Measurements from ENCODE around the gene TBX5. TPM values are rescaled to one million over a fixed set of nuclear protein-coding genes. Genes with fewer than 3 reads are reported as not detected.

Gene TBX5
- total RNA-seq, 2 experiments from 2014 or later = not detected

DNA sequence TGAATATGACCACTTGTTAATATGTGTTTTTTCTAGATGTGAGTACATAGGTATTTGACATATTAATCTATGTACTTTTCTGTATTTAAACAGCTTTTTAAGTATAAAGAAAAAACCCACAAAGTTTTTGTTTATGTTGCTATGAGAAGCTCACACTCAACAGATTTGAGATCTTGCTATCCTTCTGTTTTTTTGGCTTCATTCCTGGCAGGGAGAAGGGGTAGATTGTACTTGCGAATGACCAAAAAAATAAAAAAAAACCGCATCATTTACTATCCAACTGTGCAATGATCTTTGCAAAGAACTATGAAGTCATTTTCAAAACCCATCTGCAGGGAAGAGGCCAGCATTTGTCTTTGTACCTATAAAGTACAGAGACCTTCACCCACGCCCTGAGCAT lies 28.4 kb upstream of the TBX5 start:
- ChIA-PET CTCF (no interaction called here), POLR2A (no interaction called here)

DNA sequence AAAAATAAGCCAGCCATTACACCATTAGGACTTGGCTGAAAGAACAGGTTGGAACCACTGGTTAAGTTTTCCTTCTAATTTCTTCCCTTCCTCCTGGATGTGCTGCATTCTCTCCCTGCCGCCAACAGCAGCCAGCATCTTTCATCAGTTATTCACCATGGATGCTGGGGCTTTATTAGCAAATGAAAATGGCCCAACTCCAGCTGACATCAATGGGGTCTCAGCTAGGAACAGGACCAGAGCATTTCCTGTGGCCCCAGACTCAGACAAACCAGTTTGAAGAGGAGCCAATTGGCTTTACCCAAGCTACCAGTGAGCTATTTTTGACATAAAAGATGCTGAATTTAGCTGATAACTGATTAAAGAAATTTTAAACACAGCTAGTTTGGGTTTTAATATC lies 26.0 kb upstream of the TBX5 start:
- POLR2A ChIA-PET = no interaction called here

DNA sequence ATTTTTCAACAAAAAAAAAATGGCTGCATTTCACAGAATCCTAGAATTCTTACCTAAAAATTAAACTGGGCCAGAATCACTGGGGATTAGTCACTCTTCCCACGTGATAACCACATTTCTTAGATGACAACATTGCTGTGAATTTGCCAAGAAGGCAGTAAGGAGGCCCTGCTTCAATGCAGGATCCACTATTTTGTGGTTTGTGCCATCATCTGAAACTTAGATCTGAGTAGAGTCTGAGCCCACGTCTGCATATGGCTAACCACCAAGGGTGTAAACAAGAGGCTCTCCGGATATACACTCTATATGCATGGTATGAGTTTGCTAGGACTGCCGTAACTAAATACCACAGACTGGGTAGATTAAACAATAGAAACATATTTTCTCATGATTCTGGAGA lies 24.4 kb upstream of the TBX5 start:
- POLR2A ChIA-PET = no interaction called here

More for the DNA sequence above, 26.0 kb upstream of the TBX5 start:
- CTCF ChIA-PET = no interaction called here

DNA sequence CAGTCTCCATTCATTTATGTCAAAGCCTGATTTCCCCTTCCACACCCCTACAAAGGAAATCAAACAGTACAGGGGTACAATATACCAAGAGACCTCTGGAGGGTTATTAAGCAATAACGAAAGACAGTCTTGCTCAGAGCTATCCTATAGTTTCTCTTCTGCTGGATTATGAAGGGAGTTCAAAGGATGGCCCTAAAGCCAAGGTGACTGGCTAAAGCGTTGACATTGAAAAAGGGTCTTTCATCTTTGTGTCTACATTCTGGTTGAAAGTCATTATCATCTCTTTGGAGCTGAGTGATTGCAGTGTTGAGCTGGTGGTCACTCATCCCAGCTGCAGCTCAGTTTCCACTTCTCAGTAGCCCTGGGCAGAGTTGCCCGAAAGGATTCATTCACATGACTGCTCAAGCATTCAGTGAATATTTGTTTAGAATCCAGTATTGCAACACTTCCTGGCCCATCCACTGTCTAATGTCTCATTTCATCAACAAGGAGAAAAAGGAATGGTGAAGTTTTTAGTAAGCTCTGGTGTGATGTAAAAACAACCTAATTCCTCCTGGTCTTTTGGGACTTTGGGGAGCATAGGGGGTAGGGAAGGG lies 19.2 kb upstream of the TBX5 start:
- CTCF ChIA-PET = no interaction called here

More for the DNA sequence above, 24.4 kb upstream of the TBX5 start:
- CTCF ChIA-PET = no interaction called here

DNA sequence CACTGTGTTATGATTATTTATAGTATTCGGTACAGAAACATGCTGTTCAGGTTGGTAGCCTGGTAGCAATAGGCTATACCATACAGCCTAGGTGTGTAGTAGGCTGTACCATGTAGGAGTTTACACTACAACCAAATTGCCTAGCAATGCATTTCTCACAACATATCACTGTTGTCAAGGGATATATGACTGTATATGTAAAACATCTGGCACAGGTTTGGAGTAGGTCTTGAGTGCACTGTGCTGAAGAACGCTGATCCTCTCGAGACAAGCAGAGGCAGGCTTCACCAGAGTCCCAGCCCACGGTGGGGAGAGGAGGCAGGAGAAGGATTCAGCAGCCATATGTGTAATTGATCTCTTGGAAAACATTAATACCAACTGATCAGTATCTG lies 15.0 kb upstream of the TBX5 start:
- ChIA-PET CTCF (no interaction called here), POLR2A (no interaction called here)

More for the DNA sequence above, 19.2 kb upstream of the TBX5 start:
- POLR2A ChIA-PET = no interaction called here

DNA sequence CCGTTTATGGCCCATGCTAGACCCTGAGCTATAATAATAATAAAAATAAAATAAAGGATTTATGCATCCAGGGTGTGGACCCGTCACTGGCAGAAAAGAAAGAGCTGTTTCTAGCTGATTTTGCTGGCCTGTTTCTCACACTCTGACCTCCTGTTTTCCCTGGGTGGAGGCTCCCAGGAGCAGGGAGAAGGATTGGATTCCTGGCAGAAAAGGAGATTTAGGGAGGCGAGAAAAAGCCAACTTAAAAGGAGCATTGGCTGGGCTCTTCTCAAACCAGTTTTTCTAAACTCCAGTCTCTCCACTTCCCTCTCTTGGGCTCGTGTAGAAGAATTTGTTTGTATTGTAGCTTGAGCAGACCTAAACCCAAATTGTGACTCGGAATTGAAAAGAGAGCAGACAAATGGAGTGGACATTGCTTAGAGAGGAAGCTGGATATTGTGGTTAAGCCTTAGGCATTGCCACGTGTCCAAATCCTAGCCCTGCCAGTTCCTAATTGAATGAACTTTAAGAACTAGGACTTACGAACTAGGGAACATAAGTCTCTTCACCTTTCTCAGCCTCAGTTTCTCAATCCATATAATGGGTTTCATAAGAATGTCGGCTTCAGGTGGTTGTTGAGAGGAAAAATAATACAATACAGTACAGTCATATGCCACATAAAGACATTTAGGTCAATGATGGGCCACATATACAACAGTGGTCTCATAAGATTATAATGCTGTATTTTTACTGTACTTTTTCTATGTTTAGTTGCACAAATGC lies 14.4 kb upstream of the TBX5 start:
- ChIA-PET CTCF (no interaction called here), POLR2A (no interaction called here)

DNA sequence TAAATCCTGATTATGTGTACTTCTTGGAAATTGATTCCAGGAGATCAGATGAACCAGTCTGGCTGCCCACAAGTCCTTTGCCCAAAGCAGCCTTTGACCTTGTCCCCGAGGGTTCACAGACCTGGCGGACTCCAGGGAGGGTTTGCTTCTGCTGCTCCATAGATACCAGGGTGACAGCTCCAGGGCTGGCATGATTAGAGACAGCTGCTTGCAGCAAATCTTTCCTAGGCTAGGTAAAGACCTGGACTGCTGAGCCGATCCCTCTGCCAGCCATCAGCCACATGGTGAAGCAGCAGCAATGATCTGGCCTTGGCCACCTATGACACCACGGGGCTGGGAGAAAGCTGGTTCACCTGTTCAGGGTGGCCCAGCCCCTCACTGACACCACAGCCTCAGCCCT lies 10.1 kb upstream of the TBX5 start:
- POLR2A ChIA-PET = no interaction called here
- CTCF ChIA-PET = no interaction called here

DNA sequence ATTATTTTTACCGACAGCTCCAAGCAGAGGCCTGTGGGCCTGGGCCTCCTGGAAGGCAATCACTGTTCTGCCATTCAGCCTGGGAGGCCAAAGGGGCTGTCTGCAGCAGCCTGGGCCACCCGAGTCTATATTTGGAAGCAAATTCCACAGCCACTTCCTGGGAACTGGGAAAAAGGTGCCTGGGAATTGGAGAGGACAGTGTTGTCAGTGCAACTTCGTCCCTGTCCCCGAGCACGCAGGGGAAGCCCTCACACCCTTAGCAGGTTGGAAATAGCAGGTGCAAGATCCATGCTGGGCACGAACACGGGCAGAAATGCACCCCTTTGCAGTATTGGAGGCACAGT lies 9.6 kb upstream of the TBX5 start:
- CTCF ChIA-PET = no interaction called here
- POLR2A ChIA-PET = no interaction called here

DNA sequence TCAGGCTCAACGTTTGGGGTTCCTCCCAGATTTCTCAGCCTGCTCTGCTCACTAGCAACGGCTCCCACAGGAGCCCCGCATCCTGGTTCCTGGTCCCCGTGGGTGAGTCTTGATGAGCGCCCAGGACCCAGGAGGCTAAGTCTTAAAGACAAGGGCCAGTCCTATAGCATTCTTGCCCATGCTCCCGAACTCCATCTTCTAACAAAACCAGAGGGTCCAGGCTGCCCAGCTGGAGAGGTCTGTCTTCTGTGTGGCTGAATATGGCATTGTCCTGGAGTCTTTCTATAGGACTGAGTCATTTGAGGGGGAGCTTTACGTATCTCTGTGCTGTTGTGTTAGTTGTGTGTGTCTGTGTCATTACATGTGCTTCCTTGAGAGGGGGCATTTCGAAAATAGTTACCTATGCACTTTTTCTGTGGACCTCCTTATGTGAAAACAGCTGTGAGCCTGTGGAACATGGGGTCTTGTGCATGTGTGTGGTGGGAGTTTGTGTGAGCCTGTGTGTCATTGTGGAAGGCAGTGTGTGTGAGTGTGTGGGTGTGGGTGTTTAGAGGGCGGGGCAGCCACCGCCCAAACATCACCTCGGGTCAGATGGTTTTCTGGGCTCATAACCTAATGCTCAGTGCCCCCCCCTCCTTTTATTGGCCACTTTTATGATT lies 9.1 kb upstream of the TBX5 start:
- ChIA-PET POLR2A (no interaction called here), CTCF (no interaction called here)

DNA sequence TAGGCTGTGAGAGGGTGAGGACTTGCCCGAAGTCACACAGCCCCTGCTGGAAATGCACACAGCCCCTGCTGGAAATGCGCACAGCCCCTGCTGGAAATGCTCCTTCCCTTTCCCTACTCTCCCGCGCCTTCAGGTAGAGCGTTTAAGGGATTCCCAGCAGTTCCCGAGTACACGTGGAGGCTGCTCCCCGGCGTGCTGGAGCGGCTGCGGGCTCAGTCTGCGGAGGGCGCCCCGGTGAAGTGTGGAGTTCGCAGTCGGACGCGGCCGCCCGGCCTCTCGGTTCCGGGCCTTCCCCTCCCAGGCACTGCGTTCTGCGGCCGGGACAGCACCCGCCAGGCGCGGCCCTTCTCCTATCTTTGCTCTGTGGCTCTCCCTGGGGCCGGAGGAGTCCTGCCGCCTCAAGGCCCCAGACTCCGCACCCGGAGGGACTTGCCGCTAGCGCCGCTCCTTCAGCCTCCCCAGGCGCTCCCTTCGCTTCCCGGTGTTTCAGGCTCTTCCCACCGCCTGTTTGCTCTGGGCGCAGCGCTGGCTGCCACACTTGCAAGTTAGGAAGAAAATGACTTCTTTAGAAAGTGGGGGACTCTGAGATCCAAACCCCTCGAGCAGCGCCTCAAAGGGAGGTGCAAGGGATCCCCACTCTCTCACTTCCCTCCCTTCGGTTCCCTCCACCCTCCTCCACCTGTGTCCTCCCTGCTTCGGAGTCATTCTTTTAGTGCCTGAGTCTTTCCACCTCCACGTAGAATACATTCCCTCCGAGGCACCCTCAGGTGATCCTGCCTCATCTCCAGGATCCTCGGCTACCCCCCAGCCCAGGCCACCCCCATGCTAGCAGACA lies 8.3 kb upstream of the TBX5 start:
- POLR2A ChIA-PET = no interaction called here

DNA sequence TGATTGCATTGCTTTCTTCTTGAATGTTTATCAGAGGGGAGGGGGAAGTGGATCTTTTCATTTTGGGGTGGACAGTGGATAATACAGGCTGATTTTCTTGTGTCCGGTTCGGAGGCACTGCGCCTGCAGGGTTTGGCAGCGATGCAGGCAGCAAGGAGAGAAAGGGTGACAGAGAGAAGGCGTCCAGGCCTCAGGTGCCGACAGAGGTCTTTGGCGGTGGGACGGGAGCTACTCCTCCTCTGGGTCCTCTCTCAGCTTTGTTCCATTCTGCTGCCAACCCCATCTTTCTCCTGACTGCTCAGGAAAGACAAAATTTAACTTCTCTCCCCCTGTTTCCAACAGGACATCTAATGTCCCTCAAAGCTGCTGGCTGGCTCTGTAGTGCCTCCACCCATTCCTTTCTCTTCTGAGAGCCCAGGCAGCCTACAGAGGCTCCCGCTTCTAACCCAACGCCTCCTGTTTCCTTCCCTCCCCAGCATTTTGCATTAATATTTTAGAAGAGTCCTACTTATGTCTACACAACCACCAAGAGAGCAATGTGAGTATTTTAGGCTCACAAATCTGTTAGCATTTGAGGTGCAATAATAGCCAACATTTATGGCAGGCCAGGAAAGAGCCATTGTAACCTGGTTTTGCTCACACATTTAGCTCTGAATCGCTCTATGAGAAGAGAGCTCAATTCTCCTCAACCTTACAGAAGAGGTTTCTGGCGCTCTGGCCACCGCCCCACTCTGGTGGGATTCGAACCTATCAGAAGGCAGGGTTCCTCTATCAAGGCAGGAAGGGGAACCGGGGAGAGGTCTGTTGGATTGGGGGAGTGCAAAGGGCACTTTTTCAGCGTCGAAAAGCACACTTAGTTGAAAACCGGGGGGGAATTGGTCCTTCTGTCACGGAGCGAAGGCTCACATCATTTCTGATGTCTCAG lies 7.1 kb upstream of the TBX5 start:
- POLR2A ChIA-PET = no interaction called here
- CTCF ChIA-PET = no interaction called here

More for the DNA sequence above, 8.3 kb upstream of the TBX5 start:
- CTCF ChIA-PET = no interaction called here

DNA sequence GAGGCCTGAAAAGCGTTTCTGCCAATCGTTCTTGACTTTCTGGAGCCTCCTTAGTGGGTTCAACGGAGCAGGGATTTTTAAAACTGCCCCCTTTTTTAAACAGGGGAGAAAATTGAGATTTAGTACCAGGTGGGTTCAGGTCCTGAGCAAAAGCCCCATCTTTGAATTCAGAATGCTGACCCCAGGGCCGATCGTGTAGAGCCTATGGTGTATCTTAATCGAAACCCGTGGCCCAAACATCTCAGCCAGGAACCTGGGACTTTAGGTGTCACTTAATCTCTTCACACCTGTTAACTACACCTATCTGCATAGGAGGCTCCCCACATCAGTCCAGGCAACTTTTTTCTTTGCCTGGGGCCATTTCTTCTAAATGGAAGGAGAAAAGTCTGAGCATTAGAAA lies 6.4 kb upstream of the TBX5 start:
- CTCF ChIA-PET = no interaction called here
- POLR2A ChIA-PET = no interaction called here

DNA sequence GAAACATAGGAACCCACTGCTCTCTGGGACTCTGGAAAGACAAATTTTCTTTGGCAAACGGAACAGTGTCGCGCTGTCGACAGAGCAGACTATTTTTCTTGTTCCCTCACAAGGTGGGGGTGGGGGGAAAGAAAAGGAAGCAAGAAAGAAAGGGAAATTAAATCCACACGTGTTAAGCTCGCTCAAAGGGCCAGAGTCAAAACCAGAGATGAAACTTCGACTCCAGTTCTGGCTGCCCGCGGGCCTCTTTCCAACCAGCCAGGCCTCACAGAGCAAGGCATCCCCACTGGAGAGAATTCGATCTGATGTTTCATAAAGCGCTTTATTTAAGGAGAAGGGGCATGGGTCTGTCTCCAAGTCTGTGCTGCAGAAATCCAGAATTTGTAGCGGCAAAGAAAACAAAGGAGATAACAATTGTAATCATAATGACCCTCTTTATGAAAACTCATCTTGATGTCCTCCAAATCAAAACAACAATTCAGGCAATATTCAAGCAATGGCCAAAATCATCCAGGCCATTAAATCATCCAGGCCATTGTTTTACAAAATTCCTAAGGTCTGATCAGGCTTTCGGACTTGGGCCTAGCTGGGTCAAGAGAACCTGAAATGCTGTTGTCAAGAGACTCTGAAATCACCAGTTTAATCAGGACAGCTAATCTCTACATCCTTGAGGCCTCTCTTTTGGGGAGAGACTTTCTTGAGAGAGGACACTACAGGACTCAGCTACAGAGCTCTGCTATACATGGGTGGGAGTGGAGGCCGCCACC lies 5.3 kb upstream of the TBX5 start:
- POLR2A ChIA-PET = no interaction called here
- CTCF ChIA-PET = no interaction called here

DNA sequence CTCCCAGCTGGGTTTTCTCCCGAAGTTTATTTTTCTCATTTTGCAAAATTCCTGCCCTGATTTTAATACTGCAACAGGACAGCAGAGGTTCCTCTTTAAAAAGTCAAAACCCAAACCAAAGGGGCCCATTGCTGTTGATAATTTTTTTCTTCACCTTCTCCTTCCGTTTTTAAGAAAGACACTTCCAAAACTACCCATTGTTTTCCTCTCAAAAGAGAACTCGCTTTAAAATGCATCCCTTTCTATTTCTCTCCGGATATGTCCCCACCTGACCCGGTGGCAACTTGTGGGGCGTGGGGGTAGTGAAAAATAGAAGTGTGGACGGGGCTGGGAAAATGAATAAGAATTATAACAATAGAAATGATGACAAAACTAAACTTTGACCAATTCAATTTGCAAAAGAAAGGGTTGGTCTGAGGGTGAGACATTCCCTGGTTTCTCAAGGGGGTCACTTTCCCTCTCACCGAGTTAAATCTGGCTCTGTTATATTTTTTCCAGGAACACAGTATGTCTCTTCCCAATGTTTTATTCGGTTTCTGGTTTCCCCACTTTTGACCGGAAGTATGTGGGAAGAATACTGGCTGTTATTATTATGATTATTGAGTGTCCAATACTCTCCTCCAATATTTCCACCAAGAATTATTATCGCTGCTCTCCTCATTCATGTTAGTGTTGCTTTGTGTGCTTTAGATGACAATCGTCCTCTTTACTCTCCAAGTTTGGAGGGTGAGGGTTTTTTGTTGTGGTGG lies 4.1 kb upstream of the TBX5 start:
- CTCF ChIA-PET = no interaction called here
- POLR2A ChIA-PET = no interaction called here

DNA sequence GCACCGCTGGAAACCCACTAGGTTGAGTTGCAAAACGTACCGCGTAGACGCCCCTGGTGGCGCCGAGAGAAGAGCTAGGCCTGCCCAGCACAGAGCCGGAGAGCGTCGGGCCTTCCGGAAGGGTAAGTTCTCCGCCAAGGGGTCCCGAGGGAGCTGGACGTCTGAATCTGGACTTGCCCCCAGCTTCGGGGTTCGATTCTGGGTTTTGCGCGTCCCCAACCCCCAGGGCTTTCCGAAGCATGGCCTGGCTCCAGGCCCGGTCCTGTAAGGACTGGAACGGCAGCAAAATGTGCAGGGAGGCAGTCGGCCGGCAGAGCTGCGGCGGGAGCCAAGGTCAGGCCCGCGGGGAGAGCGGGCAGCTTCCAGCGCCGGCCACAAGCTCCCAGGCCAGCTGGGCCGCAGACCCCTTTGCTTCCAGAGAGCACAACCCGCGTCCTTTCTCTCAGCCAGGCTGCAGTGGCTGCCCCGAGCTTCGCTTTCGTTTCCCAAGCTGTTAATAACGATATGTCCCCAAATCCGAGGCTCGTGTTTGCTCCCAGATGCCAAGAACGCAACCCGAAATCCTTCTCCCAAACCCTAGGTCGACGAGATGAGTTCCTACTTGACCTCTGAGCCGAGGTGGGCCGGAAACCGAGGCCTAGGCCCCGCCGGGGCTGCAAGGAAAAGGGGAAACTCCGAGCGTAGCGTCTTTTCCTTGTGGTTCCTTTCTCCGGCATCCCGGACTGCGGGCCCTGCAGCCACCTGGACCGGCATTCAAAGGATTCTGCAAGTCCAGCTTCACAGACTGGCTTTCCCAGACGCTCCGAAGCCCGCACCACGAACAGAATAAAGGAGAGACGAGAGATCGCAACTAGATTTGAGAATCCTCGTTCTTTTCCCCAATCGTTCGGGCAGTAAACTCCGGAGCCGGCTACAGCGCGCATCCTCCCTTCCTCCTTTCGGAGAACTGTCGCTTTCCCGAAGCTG lies 3.2 kb upstream of the TBX5 start:
- ChIA-PET POLR2A (no interaction called here), CTCF (no interaction called here)

DNA sequence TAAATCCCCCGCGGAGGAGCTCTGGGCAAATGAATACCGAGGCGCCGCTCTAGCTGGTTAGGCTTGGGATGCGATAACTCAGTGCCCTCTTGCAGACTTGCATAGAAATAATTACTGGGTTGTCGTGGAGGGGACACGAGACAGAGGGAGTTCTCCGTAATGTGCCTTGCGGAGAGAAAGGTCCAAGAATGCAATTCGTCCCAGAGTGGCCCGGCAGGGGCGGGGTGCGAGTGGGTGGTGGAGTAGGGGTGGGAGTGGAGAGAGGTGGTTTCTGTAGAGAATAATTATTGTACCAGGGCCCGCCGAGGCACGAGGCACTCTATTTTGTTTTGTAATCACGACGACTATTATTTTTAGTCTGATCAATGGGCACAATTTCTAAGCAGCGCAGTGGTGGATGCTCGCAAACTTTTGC lies 2.5 kb upstream of the TBX5 start:
- ChIA-PET CTCF (no interaction called here), POLR2A (no interaction called here)

DNA sequence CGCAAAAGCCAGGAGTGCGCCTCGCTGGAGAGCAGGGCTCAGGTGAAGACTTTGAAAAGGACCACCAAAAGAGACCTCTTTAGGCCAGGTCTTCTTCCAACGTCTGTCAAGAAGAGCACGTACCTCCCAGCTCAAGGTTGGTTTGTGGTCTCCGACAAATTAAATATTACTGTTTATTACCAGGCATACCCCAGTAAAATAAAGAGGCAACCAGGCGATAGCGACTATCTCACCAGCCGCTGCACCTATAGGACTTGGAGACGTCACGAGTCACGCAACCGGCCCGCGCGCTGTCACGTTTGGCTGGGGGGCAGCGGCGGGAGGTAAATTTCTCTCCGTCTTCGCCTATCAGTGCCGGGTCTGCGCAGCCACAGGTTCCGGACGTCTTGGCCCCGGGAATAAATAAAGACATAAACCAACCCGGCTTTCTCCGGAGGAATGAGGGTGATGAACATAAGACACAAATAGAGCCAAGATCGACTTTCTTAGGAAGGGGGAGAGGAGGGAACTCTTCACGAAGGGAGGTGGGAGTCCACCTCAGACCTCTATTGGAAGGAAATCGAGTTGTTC lies 2.0 kb upstream of the TBX5 start:
- ChIA-PET POLR2A (no interaction called here), CTCF (no interaction called here)

Measured in activated CD8-positive, alpha-beta memory T cell treated with anti-CD3 and anti-CD28 coated beads for 36 hours (primary cell).